ENCODE data around the gene GKN1. TPM values are rescaled to one million over a fixed set of nuclear protein-coding genes. Genes with fewer than 3 reads are reported as not detected.

The GKN1 gene
- total RNA-seq, 1 donor from 2014 or later: not detected

DNA sequence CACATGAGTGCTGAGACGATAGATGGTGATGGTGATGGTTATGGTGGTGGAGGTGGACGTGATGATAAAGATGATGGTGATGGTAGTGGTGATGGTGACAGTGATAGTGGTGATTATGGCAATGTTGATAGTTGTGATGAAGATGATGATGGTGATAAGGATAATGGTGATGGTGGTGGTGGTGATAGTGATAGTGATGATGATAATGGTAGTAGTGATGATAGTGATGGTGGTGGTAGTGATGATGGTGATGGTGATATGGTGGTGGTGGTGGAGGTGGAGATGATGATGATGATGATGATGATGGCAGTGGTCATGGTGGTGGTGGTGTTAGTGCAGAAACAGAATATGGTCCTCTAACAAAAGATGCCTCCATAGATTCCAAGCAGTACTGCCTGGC, 48.8 kb downstream of the GKN1 start:
- no peak for DNase-seq (ENCODE audit: low spot score)
- Mint-ChIP-seq H3K4me1 (ENCODE audit: unreplicated experiment) (peaks cover 9% of the 10 kb centered on the region), H3K27me3 (ENCODE audit: unreplicated experiment) (peaks cover 3% of the 10 kb centered on the region), H3K4me3 (ENCODE audit: unreplicated experiment) (no peak overlapping the region), H3K27ac (ENCODE audit: unreplicated experiment) (no peak overlapping the region), H3K36me3 (ENCODE audit: low read depth, unreplicated experiment) (no peaks in the 10 kb centered on the region), H3K9me3 (ENCODE audit: unreplicated experiment) (no peaks in the 10 kb centered on the region)
- TF ChIP-seq, protein P1, sequence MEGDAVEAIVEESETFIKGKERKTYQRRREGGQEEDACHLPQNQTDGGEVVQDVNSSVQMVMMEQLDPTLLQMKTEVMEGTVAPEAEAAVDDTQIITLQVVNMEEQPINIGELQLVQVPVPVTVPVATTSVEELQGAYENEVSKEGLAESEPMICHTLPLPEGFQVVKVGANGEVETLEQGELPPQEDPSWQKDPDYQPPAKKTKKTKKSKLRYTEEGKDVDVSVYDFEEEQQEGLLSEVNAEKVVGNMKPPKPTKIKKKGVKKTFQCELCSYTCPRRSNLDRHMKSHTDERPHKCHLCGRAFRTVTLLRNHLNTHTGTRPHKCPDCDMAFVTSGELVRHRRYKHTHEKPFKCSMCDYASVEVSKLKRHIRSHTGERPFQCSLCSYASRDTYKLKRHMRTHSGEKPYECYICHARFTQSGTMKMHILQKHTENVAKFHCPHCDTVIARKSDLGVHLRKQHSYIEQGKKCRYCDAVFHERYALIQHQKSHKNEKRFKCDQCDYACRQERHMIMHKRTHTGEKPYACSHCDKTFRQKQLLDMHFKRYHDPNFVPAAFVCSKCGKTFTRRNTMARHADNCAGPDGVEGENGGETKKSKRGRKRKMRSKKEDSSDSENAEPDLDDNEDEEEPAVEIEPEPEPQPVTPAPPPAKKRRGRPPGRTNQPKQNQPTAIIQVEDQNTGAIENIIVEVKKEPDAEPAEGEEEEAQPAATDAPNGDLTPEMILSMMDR (IDR thresholded peaks at IDR 0.05; ENCODE audit: unreplicated experiment): no peak

DNA sequence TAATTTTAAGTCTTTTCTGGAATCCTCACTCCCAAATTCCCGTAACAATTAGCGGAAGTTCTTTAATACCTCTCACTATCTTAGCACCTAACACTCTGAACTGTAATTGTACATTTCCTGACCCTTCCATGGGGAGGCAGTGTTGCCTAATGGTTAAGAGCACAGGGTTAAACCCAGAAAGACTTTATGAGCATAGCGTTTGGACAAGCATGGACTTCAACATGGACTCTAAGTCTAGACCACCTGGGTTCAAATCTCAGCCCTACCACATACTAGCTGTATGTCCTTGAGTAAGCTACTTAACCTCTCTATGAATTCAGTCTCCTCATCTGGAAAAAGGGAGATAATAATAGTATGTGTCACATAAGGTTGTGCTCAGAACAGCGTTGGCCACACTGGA, 51.6 kb downstream of the GKN1 start:
- DNase-seq (ENCODE audit: low spot score): peak; percentile 72
- Mint-ChIP-seq H3K27me3 (ENCODE audit: unreplicated experiment) (peaks cover 3% of the 10 kb centered on the region), H3K9me3 (ENCODE audit: unreplicated experiment) (no peaks in the 10 kb centered on the region), H3K36me3 (ENCODE audit: low read depth, unreplicated experiment) (no peaks in the 10 kb centered on the region), H3K4me1 (ENCODE audit: unreplicated experiment) (peaks cover 3% of the 10 kb centered on the region), H3K27ac (ENCODE audit: unreplicated experiment) (no peak overlapping the region), H3K4me3 (ENCODE audit: unreplicated experiment) (no peak overlapping the region)
- TF ChIP-seq, protein P1 (IDR thresholded peaks at IDR 0.05; ENCODE audit: unreplicated experiment): peak; percentile 69

DNA sequence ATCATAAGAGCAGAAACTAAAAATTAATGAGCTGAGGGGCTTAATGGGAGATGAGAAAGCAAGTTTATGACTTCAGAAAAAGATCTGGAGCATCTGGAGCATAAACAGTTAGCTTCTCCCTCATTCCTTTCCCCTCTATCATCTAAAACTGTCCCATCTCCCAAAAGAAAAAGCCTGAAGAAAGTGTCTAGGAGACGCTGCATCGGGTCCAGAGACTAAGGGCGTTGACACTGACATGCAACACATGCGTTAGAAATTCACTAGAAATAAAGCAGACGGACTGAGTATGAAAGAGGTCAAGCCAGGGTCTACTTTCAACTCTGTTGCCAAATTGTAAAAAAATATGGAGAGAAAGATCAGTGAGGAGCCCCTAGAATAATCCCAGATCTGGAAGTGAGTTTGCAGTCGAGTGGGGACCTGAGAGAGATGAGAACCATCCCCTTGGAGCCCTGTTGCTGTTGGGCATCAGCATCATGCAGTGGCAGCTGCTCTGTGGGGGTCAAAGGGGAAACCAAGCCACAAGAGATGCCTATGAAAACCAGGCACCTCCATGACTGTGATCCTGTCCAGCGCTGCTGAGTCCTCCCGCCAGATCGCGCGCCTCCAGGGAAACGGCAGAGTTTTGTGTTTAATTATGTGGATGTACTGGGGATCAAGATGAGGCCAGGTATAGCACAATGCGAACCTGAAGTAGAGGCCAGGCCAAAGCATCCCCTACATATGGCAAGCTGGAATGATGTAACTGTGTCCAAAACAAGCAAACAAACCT, 52.4 kb downstream of the GKN1 start:
- H3K27me3 Mint-ChIP-seq (ENCODE audit: unreplicated experiment): peaks cover 3% of the 10 kb centered on the region
- no peaks in the 10 kb centered on the region for H3K4me1 Mint-ChIP-seq (ENCODE audit: unreplicated experiment)
- no peaks in the 10 kb centered on the region for H3K9me3 Mint-ChIP-seq (ENCODE audit: unreplicated experiment)
- TF ChIP-seq, protein P1 (IDR thresholded peaks at IDR 0.05; ENCODE audit: unreplicated experiment): no peak
- H3K4me3 Mint-ChIP-seq (ENCODE audit: unreplicated experiment): no peak overlapping the region
- no peak for DNase-seq (ENCODE audit: low spot score)
- H3K36me3 Mint-ChIP-seq (ENCODE audit: low read depth, unreplicated experiment): no peaks in the 10 kb centered on the region
- H3K27ac Mint-ChIP-seq (ENCODE audit: unreplicated experiment): no peak overlapping the region

Other genes starting within 250 kb of the GKN1 start
- 4.6 TPM for gene ARHGAP25, start 239.8 kb upstream of the GKN1 start, total RNA-seq (ENCODE audit: unreplicated experiment)
- gene BMP10, start 103.2 kb upstream of the GKN1 start, total RNA-seq (ENCODE audit: unreplicated experiment): not detected
- gene GKN2, start 21.7 kb upstream of the GKN1 start, total RNA-seq (ENCODE audit: unreplicated experiment): 0.36 TPM
- 7.5 TPM for gene ANTXR1, start 38.5 kb downstream of the GKN1 start, total RNA-seq (ENCODE audit: unreplicated experiment)